ENCODE results near the gene ILKAP. TPM values are rescaled to one million over a fixed set of nuclear protein-coding genes. Genes with fewer than 3 reads are reported as not detected.
A peak's percentile ranks its signal among the peaks of the same experiment; 100 is the strongest.

Gene ILKAP
- total and polyA plus RNA-seq, 12 donors: 12.3 to 131 (median 26.1) TPM

DNA sequence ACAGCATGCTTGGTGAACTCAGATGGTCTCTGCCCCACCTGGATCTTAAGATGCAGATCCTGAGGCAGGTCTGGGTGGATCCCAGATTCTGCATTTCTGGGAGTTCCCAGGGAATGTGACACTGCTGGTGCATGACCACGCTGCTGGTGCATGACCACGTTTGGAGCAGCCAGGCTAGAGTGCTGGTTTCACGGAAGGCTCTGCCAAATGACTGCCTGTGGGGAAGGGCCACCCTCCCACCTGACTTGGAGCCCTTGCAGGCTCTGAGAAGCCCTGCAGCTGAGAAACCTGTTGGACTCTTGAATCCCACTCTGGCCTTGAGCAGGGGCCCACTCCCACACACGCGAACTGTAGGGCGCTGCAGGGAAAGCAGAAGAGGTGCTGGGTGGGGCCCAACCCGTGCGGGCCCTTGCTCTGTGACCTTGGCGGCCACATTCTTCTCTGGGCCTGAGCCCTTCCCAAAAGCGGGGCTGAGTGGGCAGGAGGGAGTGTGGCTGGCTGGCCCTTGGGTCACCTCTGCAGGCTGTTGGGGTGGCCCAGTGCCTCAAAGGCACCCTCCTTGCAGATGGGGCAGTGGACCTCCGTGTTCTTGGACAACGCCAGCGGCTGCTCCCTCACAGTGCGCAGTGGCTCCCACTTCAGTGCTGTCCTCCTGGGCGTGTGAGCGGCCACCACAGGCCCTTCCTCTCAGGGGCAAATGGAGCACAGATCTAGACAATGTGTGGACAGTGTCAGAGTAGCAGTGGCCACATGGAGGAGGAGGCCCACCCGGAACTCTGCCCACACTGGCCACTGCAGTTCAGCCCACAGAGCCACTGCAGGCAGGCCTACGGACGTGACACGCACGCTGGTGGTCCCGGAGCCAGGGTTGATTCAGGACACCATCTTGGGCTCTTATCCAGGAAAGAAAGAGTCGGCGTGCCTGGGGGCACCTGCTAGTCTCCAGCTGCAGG is 36.8 kb downstream of the ILKAP start:
- Histone ChIP-seq H3K27ac (no peak overlapping the region), H3K9me3 (replicated peaks in 1 of 3) (no peaks in the 10 kb centered on the region), H3K27me3 (peaks cover 10% of the 10 kb centered on the region), H3K4me3 (no peak overlapping the region), H3K4me1 (replicated peaks in 1 of 2) (peaks cover 0 to 11% of the 10 kb centered on the region in 2 donors), H3K36me3 (replicated peaks in 1 of 2) (peaks cover 0 to 28% of the 10 kb centered on the region in 2 donors)
- no peak for TF ChIP-seq POLR2A (IDR thresholded peaks at IDR 0.05)
- TF ChIP-seq CTCF (IDR thresholded peaks at IDR 0.05): no peak
- 80 to 97% (median 82%) methylated on average over 7 to 24 of the region's 24 CpGs for WGBS, 4 donors
- no peak for DNase-seq
- intact Hi-C loops (cut with DNase I): no loop called here

GRCh38 chr2:238165288-238165921 is 38.1 kb downstream of the ILKAP start:
- no peak overlapping the region for H3K27ac ChIP-seq
- H3K36me3 ChIP-seq (replicated peaks in 1 of 2): peaks cover 0 to 21% of the 10 kb centered on the region in 2 donors
- peak in 1 of 7 donors; percentile 7 for DNase-seq
- peaks cover 11% of the 10 kb centered on the region for H3K27me3 ChIP-seq
- H3K9me3 ChIP-seq (replicated peaks in 1 of 3): no peaks in the 10 kb centered on the region
- 83 to 90% (median 88%) methylated on average over 5 to 12 of the region's 12 CpGs for WGBS, 4 donors
- H3K4me3 ChIP-seq: no peak overlapping the region
- peaks cover 0 to 9% of the 10 kb centered on the region in 2 donors for H3K4me1 ChIP-seq (replicated peaks in 1 of 2)
- TF ChIP-seq POLR2A (IDR thresholded peaks at IDR 0.05) (no peak), CTCF (IDR thresholded peaks at IDR 0.05) (no peak)
- intact Hi-C loops (cut with DNase I): no loop called here

DNA sequence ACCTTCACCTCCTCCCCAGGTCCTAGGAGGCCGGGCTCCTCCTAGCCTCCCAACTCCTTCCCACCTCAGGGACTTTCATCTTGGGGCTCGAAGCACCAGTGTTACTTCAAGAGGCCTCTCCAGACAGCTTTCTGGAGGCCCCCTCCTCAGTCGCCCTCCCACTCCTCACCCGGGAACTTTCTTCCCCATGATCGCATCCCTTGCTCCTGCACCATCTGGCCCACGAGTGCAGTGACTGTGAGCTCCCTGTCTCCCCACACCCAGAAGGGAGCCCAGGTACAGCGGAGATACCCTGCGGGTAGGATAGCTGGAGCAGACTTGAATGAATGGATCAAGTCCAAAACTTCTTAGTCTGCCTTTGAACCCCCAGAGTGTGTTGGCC is 38.6 kb downstream of the ILKAP start:
- no peak for TF ChIP-seq CTCF (IDR thresholded peaks at IDR 0.05)
- no peak for TF ChIP-seq POLR2A (IDR thresholded peaks at IDR 0.05)
- peak in 1 of 7 donors; percentile 8 for DNase-seq
- Histone ChIP-seq H3K9me3 (replicated peaks in 1 of 3) (no peaks in the 10 kb centered on the region), H3K27ac (no peak overlapping the region), H3K27me3 (peaks cover 16% of the 10 kb centered on the region), H3K4me1 (replicated peaks in 1 of 2) (peaks cover 0 to 4% of the 10 kb centered on the region in 2 donors), H3K4me3 (no peak overlapping the region), H3K36me3 (replicated peaks in 1 of 2) (peaks cover 0 to 16% of the 10 kb centered on the region in 2 donors)
- intact Hi-C loops (cut with DNase I): no loop called here
- WGBS, 4 donors: 78 to 96% (median 89%) methylated on average over 6 to 8 of the region's 8 CpGs

DNA sequence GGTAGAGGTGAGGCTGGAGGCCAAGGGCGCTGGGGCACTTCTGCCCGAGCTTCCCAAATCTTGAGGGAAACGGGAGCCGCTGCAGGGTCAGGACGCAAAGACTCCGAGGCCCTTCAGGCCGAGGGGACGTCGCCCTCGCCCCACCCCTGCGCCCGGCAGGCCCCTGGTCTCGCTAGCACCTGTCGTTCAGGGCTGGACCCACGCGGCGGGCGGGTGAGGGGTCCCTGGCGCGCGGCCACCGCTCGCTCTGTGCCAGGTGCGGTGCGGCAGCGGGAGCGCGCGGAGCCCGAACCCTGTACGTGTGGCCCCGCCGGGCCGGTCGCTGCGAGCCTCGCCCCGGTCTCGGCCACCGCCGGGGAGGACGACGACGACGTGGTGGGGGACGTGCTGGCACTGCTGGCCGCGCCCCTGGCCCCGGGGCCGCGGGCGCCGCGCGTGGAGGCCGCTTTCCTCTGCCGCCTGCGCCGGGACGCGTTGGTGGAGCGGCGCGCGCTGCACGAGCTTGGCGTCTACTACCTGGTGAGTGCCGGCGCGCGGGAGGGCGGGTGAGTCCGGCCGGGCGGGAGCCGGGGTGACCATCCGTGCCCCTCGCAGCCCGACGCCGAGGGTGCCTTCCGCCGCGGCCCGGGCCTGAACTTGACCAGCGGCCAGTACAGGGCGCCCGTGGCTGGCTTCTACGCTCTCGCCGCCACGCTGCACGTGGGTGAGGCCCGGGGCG is 39.9 kb downstream of the ILKAP start:
- H3K4me1 ChIP-seq (replicated peaks in 1 of 2): peaks cover 0 to 4% of the 10 kb centered on the region in 2 donors
- peak in 1 of 7 donors; percentile 7 for DNase-seq
- intact Hi-C loops (cut with DNase I): no loop called here
- H3K36me3 ChIP-seq (replicated peaks in 1 of 2): peaks cover 0 to 4% of the 10 kb centered on the region in 2 donors
- peaks cover 16% of the 10 kb centered on the region for H3K27me3 ChIP-seq
- 4 to 12% (median 7%) methylated on average over 4 to 95 of the region's 95 CpGs for WGBS, 4 donors
- H3K9me3 ChIP-seq (replicated peaks in 1 of 3): no peaks in the 10 kb centered on the region
- no peak overlapping the region for H3K27ac ChIP-seq
- H3K4me3 ChIP-seq: no peak overlapping the region
- TF ChIP-seq CTCF (IDR thresholded peaks at IDR 0.05) (no peak), POLR2A (IDR thresholded peaks at IDR 0.05) (no peak)
